Measurements from ENCODE around the gene PGM2L1.

The PGM2L1 gene

DNA sequence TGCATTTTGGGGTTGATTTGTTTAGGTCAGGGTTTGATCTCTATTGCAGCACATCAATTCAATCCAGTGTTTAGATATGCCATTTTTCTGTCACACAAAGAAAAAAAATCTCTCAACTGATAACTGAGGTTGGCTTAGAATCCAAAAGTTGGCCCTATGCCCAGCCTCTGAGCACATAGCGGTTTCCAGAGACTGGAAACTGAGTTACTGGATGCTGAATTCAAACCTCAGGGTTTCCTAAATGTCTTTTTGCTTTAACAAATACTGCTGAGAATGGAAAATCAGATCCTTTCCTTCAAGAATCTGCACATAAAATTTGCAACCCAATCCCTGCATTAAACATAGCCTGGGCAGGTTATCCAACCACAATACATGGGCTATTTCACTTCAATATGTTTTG lies 90.8 kb downstream of the PGM2L1 start:
- in situ Hi-C loops (cut with HindIII; ENCODE audit: low sequenced_read_pairs) = no loop called here

DNA sequence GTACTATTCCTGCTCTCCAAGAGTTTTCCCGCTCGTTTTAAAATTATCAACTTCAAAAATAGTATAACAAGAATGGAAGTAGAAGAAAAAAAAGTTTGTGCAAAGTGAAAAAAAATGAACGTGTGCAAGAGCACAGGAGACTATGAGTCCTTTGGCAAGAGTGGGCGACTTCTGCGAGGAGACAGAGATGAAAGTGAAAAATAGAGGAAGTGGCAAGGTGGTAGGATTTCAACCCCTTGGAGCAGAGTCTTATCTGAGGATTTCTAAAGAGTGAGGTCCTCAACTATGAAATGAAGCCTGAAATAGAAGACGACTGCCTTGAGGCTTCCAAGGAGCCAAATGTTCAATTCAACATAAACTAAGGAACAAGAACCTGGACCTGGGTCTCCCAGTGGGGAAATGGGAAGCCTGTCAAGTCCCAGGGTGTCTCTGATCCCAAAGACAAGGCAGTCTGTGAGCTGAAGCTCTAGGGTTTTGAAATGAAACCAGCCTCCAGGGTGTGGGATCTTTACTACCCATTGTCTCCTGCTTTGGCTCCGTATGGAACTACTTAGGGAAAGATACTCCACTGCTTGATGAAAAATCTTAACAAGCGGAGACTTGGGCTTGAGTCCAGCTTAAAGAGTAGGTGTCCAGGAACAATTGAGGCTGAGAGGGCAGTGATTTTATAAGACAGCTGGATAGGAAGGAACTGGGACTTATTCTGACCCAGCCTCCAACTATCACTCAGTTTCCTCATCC lies 91.6 kb downstream of the PGM2L1 start:
- in situ Hi-C loops (cut with HindIII; ENCODE audit: low sequenced_read_pairs) = no loop called here

DNA sequence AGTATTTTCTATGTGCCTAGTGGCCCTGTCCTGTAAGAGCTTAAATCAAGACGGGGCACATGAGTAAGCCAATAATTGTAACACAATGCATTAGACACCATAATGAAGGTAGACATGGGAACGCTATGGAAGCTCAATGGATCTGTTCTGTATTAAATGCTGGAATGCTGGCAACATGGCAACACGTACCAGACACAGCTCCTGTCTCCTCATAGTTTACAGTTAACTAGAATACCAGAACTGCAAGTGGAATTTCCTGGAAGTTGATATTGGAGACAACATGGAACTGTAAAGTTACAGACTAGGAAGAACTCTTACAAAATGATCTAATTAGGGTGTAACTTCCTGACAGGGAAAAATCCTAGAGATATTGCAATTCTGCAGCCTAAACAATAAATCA lies 99.2 kb downstream of the PGM2L1 start:
- in situ Hi-C loops (cut with HindIII; ENCODE audit: low sequenced_read_pairs) = no loop called here

DNA sequence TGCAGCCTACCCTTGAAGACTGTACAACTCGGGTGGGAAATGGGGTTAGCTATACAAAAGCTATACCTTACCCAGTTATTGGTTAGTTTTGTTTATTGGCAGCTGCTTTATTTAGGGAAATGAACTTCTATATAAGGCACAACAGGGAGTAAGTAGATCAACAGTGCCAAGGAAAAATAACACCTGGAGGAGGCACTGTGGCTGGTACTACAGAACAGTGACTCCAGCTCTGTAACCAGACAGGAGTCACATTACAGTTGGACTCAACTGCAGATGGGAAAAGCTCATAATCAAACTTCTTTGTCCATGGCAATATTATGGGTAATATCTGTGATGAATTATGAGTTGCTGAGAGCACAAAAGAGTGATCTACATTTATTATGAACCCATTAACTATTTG lies 100.7 kb downstream of the PGM2L1 start:
- in situ Hi-C loops (cut with HindIII; ENCODE audit: low sequenced_read_pairs) = no loop called here

DNA sequence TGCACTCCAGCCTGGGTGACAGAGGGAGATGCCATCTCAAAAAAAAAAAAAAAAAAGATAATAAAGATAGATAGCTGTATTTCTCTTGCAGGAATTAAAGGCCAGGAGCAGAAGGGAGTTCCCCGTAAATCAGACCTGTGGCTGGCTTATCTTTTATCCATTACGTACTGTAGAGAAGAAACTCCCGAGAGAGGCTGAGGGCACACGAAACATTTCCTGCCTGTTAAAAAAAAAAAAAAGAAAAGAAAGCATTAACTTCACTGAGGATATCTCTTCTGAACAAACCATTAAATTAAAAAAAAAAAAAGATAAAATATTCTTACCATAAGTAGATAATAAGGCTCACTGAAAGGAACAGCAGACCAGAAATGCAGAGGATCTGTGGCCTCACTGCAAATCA lies 109.3 kb downstream of the PGM2L1 start:
- in situ Hi-C loops (cut with HindIII; ENCODE audit: low sequenced_read_pairs) = no loop called here

DNA sequence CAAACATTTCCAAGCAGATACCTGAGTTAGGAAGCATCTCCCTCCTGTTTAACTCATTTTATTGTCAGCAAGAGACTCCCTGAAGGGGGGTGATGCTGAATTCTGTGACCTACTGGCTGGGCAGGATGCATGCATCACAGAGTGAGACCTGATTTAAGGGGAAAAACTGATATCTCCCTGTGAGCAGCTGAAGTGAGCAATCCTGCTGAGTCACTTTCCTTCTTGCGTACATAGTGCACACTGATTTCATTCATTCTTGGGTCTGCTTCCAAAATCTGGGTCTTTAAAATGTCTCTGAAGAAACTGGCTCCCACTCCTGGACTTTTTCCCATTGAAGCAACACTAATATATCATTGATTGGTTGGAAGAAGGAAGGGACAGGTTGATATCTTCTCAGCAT lies 110.1 kb downstream of the PGM2L1 start:
- in situ Hi-C loops (cut with HindIII; ENCODE audit: low sequenced_read_pairs) = no loop called here

DNA sequence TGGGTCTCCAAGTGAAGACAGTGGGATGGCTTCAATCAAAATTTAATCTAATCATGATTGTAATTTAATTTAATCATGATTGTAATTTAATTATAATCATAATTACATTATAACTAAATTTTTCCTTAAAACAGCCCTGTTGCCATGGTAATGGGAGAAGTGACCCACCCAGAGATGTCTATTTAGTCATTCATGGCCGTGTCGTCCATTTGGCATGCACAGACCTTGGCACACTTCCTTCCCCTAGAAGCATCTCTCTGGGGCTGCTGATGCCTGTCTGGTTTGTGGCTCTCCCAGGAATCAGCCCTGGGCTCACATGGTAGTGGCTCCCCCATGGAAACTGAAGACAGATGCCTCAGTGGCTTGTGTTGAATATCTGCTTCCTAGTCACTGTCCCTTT lies 113.8 kb downstream of the PGM2L1 start:
- in situ Hi-C loops (cut with HindIII; ENCODE audit: low sequenced_read_pairs) = loop anchor here (5.0 kb wide), 1 partner anchor 92 kb away; no protein-coding TSS in a partner anchor

DNA sequence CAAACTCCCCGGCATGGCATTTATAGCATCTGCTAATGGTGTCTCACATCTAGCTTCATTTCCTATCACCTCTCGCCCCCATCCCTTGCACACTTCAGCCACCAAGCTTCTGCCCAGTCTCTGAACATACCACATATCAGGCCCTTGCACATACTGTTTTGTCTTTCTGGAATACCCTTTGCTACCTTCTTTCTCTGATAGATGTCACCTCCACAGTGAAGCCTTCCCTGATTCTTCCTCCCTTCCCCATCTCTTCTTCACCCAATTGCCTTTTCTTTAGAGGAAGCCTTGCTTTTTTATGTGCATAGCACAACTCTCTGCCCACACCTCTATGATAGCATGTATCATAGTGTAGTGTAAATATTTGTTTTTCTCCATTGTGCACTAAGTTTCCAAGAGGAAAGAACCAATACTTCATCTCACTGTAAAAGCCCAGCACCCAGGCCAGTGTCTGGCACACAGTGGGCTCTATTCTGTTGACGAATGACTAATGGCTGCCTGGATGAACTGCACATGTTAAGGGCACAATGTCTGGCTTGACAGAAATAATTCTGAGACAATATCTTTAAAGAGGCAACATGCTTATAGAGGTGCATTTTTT lies 114.6 kb downstream of the PGM2L1 start:
- in situ Hi-C loops (cut with HindIII; ENCODE audit: low sequenced_read_pairs) = loop anchor here (5.0 kb wide), 1 partner anchor 91 kb away; no protein-coding TSS in a partner anchor

DNA sequence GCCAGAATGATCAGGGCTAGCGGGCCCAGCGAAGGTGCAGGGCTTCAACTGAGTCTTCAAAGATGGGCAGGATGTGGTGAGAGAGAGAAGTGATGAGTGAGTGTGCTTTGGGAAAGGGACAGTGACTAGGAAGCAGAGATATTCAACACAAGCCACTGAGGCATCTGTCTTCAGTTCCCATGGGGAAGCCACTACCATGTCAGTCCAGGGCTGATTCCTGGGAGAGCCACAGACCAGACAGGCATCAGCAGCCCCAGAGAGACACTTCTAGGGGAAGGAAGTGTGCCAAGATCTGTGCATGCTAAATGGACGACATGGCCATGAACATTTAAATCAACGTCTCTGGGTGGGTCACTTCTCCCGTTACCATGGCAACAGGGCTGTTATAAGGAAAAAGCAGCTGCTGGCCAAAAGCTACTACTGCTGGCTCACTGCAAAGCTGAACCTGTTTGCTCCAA lies 115.3 kb downstream of the PGM2L1 start:
- in situ Hi-C loops (cut with HindIII; ENCODE audit: low sequenced_read_pairs) = loop anchor here (5.0 kb wide), 1 partner anchor 91 kb away; no protein-coding TSS in a partner anchor

DNA sequence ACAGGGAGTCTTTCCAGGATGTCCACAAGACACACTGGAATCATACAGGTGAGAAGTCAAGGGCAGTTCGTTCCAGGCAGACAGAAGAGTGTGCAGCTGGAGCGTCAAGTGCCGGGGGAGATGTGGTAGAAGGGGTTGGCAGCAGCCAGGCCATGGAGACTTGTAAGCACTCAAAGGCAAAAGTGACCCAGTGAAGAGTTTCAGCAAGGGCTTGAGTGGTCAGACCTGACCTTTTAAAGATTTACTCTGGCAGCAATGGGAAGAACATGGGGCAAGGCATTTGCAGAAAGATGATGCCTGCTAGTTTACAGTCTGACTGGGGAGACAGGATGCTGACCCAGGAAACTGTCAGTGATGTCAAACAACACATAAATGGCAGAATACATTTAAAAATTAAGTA lies 115.8 kb downstream of the PGM2L1 start:
- in situ Hi-C loops (cut with HindIII; ENCODE audit: low sequenced_read_pairs) = loop anchor here (5.0 kb wide), 1 partner anchor 90 kb away; no protein-coding TSS in a partner anchor

DNA sequence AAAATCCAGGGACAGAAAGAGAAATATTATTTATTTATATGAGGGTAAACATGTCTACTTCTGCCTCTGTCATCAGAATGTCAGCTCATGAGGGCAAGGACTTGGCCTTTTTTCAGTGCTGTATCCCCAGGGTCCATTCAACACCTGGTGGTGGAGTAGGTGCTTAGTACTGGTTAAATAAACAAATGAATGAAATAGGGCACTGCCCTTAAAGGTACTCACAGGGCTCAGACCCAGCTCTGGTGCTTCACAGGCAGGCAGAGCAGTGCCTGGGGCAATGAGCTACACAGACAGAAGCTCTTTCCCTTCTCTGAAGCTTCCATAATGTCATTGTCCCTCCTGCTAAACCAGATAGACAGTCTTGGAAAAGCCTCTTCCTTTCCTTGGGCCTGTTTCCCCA lies 117.7 kb downstream of the PGM2L1 start:
- in situ Hi-C loops (cut with HindIII; ENCODE audit: low sequenced_read_pairs) = loop anchor here (5.0 kb wide), 1 partner anchor 88 kb away; no protein-coding TSS in a partner anchor
